ENCODE results near the gene GRK5. TPM values are rescaled to one million over a fixed set of nuclear protein-coding genes. Genes with fewer than 3 reads are reported as not detected.

The GRK5 gene
- total RNA-seq, 3 donors from 2014 or later (not counting 1 experiment from before 2014, with no cell fraction given), result 37.6 to 54.3 (median 47.9) TPM

DNA sequence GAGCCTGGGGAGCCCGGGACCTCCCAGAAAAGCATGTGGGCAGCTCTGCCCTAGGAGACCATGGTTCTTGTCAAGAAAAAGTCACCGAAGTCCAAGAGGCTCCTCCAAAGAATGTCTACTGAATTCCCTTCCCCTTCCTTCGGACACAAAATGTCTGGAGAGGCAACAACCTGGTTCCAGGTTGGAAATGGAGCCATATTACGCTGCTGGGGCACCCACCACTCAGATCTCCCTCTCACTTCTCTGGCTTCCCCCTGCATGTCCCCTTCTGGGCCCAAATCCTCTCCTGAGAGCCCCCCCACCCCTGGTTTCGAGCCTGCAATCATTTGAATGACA, 282.6 kb downstream of the GRK5 start:
- Histone ChIP-seq H3K27me3 (ENCODE audit: control insufficient read depth, insufficient read depth, low read length) (no peaks in the 10 kb centered on the region), H3K9me3 (ENCODE audit: control insufficient read depth, insufficient read depth, low read length) (no peaks in the 10 kb centered on the region), H3K27ac (ENCODE audit: low read length) (peak overlapping the region; percentile 73), H3K36me3 (ENCODE audit: control insufficient read depth, insufficient read depth, low read length) (no peaks in the 10 kb centered on the region), H3K4me1 (ENCODE audit: control insufficient read depth, insufficient read depth, low read length) (peaks cover 29% of the 10 kb centered on the region), H3K4me3 (ENCODE audit: low read length) (peak overlapping the region; percentile 38)
- peak; percentile 6 for TF ChIP-seq CTCF (IDR thresholded peaks at IDR 0.05)
- intact Hi-C loops (cut with micrococcal nuclease), result no loop called here
- no peak for DNase-seq
- Mint-ChIP-seq H3K4me1 (peaks cover 19 to 30% of the 10 kb centered on the region in 2 donors), H3K27me3 (ENCODE audit: low read depth in 2 of 2) (no peaks in the 10 kb centered on the region), H3K4me3 (peak overlapping the region; percentile 81), H3K9me3 (no peaks in the 10 kb centered on the region), H3K27ac (peak overlapping the region; percentile 75 to 80), H3K36me3 (no peaks in the 10 kb centered on the region)
- no peak for ATAC-seq
- 62% methylated on average over 5 of the region's 5 CpGs for WGBS (ENCODE audit: insufficient coverage)

GRCh38 chr10:119491966-119492757, 284.8 kb downstream of the GRK5 start:
- Mint-ChIP-seq H3K36me3 (no peaks in the 10 kb centered on the region), H3K27me3 (ENCODE audit: low read depth in 2 of 2) (no peaks in the 10 kb centered on the region), H3K4me3 (no peak overlapping the region), H3K9me3 (no peaks in the 10 kb centered on the region), H3K27ac (no peak overlapping the region), H3K4me1 (peaks cover 19 to 30% of the 10 kb centered on the region in 2 donors)
- Histone ChIP-seq H3K27me3 (ENCODE audit: control insufficient read depth, insufficient read depth, low read length) (no peaks in the 10 kb centered on the region), H3K4me3 (ENCODE audit: low read length) (no peak overlapping the region), H3K27ac (ENCODE audit: low read length) (no peak overlapping the region), H3K36me3 (ENCODE audit: control insufficient read depth, insufficient read depth, low read length) (no peaks in the 10 kb centered on the region), H3K4me1 (ENCODE audit: control insufficient read depth, insufficient read depth, low read length) (peaks cover 29% of the 10 kb centered on the region), H3K9me3 (ENCODE audit: control insufficient read depth, insufficient read depth, low read length) (no peaks in the 10 kb centered on the region)
- intact Hi-C loops (cut with micrococcal nuclease), result no loop called here
- TF ChIP-seq CTCF (IDR thresholded peaks at IDR 0.05), result no peak
- no peak for ATAC-seq
- WGBS (ENCODE audit: insufficient coverage), result 89% methylated on average over 5 of the region's 6 CpGs
- no peak for DNase-seq

GRCh38 chr10:119493155-119493554, 285.8 kb downstream of the GRK5 start:
- peak overlapping the region; percentile 6 for H3K4me3 Mint-ChIP-seq
- Histone ChIP-seq H3K27ac (ENCODE audit: low read length) (no peak overlapping the region), H3K36me3 (ENCODE audit: control insufficient read depth, insufficient read depth, low read length) (no peaks in the 10 kb centered on the region), H3K27me3 (ENCODE audit: control insufficient read depth, insufficient read depth, low read length) (no peaks in the 10 kb centered on the region), H3K4me3 (ENCODE audit: low read length) (no peak overlapping the region), H3K9me3 (ENCODE audit: control insufficient read depth, insufficient read depth, low read length) (no peaks in the 10 kb centered on the region), H3K4me1 (ENCODE audit: control insufficient read depth, insufficient read depth, low read length) (peaks cover 29% of the 10 kb centered on the region)
- 32% methylated on average over 11 of the region's 11 CpGs for WGBS (ENCODE audit: insufficient coverage)
- H3K4me1 Mint-ChIP-seq, result peaks cover 19 to 30% of the 10 kb centered on the region in 2 donors
- no peaks in the 10 kb centered on the region for H3K27me3 Mint-ChIP-seq (ENCODE audit: low read depth in 2 of 2)
- intact Hi-C loops (cut with micrococcal nuclease), result no loop called here
- ATAC-seq (no peak), DNase-seq (no peak)
- TF ChIP-seq CTCF (IDR thresholded peaks at IDR 0.05), result no peak
- H3K36me3 Mint-ChIP-seq, result no peaks in the 10 kb centered on the region
- H3K9me3 Mint-ChIP-seq, result no peaks in the 10 kb centered on the region
- peak overlapping the region in 1 of 2 donors; percentile 70 for H3K27ac Mint-ChIP-seq

Measured in natural killer cell (primary cell).